ENCODE results near the gene MPP3.

- TF ChIP-seq CTCF (IDR thresholded peaks at IDR 0.05) (no peak), POLR2A (IDR thresholded peaks at IDR 0.05) (no peak)
Observed at GRCh38 chr17:43809121-43809520, 23.8 kb downstream of the MPP3 start.
